K562 (cell line): ENCODE results near the gene AUNIP. TPM values are rescaled to one million over a fixed set of nuclear protein-coding genes. Genes with fewer than 3 reads are reported as not detected.

ENCODE experiments used
- ATAC-seq: fragments of 200-7000 bp; cut with Tn5 transposase; 3 replicates; pipeline ENCODE4 v1.9.1; 2020; ENCODE audit warnings: moderate library complexity
- BruUV-seq: library from RNA; stranded (reverse); fragments of 400-500 nt; replicated peaks from 2 replicates; lab custom pipeline; 2021; lab: Mats Ljungman, UMichigan
- CTCF ChIA-PET: fragments of 300-600 bp; formaldehyde crosslinking; extraction: SDS; loops from one replicate; lab custom pipeline; 2021; ENCODE audit warnings: low intra/inter-chr PET ratio; lab: Yijun Ruan, JAX
- POLR2A ChIA-PET: fragments of 300-600, 350-650 bp; sonication (Branson Sonifier 250); formaldehyde crosslinking; extraction: SDS; loops from one replicate; lab custom pipeline; 2021; ENCODE audit warnings: antibody characterized with exemption, inconsistent platforms; lab: Yijun Ruan, JAX
- DNase-seq, 4 experiments: peaks; one replicate each; pipeline versions ENCODE4 v3.0.0 to v3.0.0-alpha.2; 2011 to 2018; ENCODE audit warnings: low spot score in 3 of 4, mixed read lengths in 3 of 4; ENCODE audit errors: extremely low read depth in 1 of 4
- FAIRE-seq: peaks from 2 replicates; lab custom pipeline; 2011; peaks lifted over from hg19 to GRCh38; lab: Jason Lieb, UNC
- H2AFZ ChIP-seq: 2 replicates; pipeline ENCODE4 v1.6.0; 2011; ENCODE audit warnings: low read depth, low read length, control low read depth, inconsistent platforms
- H3K27ac ChIP-seq: fragments of 200-600 bp; 3 replicates; pipeline ENCODE4 v1.8.0; 2011; ENCODE audit warnings: low read depth, mild to moderate bottlenecking, control low read depth, inconsistent platforms, low read length, moderate library complexity, mixed read lengths; ENCODE audit errors: extremely low read depth
- H3K27me3 ChIP-seq, 2 experiments: fragments of 300-600 bp in 1 of 2; 2 replicates in 1 of 2; 3 replicates in 1 of 2; pipeline versions ENCODE4 v1.6.0 to v1.8.0; 2011; ENCODE audit warnings: inconsistent platforms in 2 of 2, low read length in 2 of 2, mild to moderate bottlenecking in 1 of 2, mixed read lengths in 1 of 2, moderate library complexity in 1 of 2; ENCODE audit not compliant: control insufficient read depth in 2 of 2, insufficient read depth in 2 of 2
- H3K36me3 ChIP-seq: fragments of 300-600 bp; 3 replicates; pipeline ENCODE4 v1.8.0; 2011; ENCODE audit warnings: mild to moderate bottlenecking, low read length, inconsistent platforms; ENCODE audit not compliant: control insufficient read depth, insufficient read depth
- H3K4me1 ChIP-seq, 2 experiments: fragments of 200-600 bp in 1 of 2; replicated peaks in 1 of 2; 2 replicates in 1 of 2; 3 replicates in 1 of 2; pipeline versions ENCODE4 v1.5.1 to v1.8.0; 2011; ENCODE audit warnings: inconsistent platforms in 2 of 2, low read length in 2 of 2, mild to moderate bottlenecking in 1 of 2, mixed read lengths in 1 of 2, moderate library complexity in 1 of 2; ENCODE audit not compliant: control insufficient read depth in 2 of 2, insufficient read depth in 2 of 2
- H3K4me2 ChIP-seq: 2 replicates; pipeline ENCODE4 v1.6.1; 2011; ENCODE audit warnings: low read length, control low read depth, inconsistent platforms, mixed read lengths; ENCODE audit not compliant: insufficient read depth
- H3K4me3 ChIP-seq: fragments of 200-600 bp; sonication (generic), shearing (Covaris generic); 2 replicates; pipeline ENCODE4 v1.5.1; 2016; ENCODE audit warnings: control low read depth, inconsistent platforms
- H3K79me2 ChIP-seq: fragments of 200-600 bp; 3 replicates; pipeline ENCODE4 v1.8.0; 2011; ENCODE audit warnings: low read length, inconsistent platforms; ENCODE audit not compliant: control insufficient read depth, insufficient read depth
- H3K9ac ChIP-seq, 2 experiments: 2 replicates each; pipeline versions ENCODE4 v1.6.0 to v1.6.1; 2011; ENCODE audit warnings: low read depth in 2 of 2, low read length in 2 of 2, control low read depth in 1 of 2, inconsistent platforms in 1 of 2, mild to moderate bottlenecking in 1 of 2, mixed read lengths in 1 of 2; ENCODE audit not compliant: insufficient read depth in 1 of 2
- H3K9me1 ChIP-seq: one replicate; pipeline ENCODE4 v1.6.0; 2011; ENCODE audit warnings: inconsistent platforms, mild to moderate bottlenecking, low read length, moderate library complexity; ENCODE audit not compliant: control insufficient read depth, insufficient read depth
- H3K9me3 ChIP-seq: replicated peaks from 2 replicates; pipeline ENCODE4 v1.5.1; 2011; ENCODE audit warnings: low read depth, low read length, inconsistent platforms; ENCODE audit not compliant: control insufficient read depth, insufficient read depth
- H4K20me1 ChIP-seq: replicated peaks from 2 replicates; pipeline ENCODE4 v1.6.1; 2011; ENCODE audit warnings: low read length, inconsistent platforms, mixed read lengths; ENCODE audit not compliant: control insufficient read depth, insufficient read depth
- MXI1 ChIP-seq: IDR thresholded peaks from 2 replicates; pipeline ENCODE4 v1.6.1; 2011; ENCODE audit warnings: low read depth, mild to moderate bottlenecking, improper control_type of control experiment, low read length
- RERE ChIP-seq: sonication (generic); formaldehyde crosslinking; IDR thresholded peaks from 2 replicates; pipeline ENCODE4 v1.8.0; 2023; ENCODE audit warnings: missing genetic modification reagents, mild to moderate bottlenecking, borderline replicate concordance
- ZNF324 ChIP-seq: fragments of 250-450 bp; sonication (Bioruptor Pico); IDR thresholded peaks from 2 replicates; pipeline ENCODE4 v1.4.0; 2020; ENCODE audit warnings: mild to moderate bottlenecking
- WGBS: fragments of 100-300 bp; shearing (Covaris generic); methylation state at CpG from one replicate; pipeline ENCODE4 v1.1.6; 2016; ENCODE audit warnings: low coverage, mixed read lengths; ENCODE audit not compliant: insufficient coverage; ENCODE audit errors: missing lambda C conversion rate; 5-methylcytosine and 5-hydroxymethylcytosine counted together
- in situ Hi-C: fragments of 300-500 bp; cut with MboI; formaldehyde crosslinking; loops from 4 replicates; pipeline ENCODE4 v1.15.0; 2018; ENCODE audit warnings: inconsistent platforms, mixed read lengths
- intact Hi-C: fragments of 100-400 bp; cut with micrococcal nuclease; formaldehyde crosslinking; loops from 2 replicates; pipeline ENCODE4 v1.14.2; 2022
- polyA plus RNA-seq, 8 experiments: library from polyadenylated mRNA; depleted of rRNA in 4 of 8; stranded (reverse) in 5 of 8; unstranded in 3 of 8; fragments of >200 nt; fragmentation: Nextera tagmentation in 2 of 8; fragmentation: Illumina TruSeq in 1 of 8; extraction: Ambion mirVana in 2 of 8; extraction: Trizol in 1 of 8; gene quantifications; 2 replicates each; pipeline versions ENCODE4 v1.2.1 to v1.2.3, GENCODE V29; 2011 to 2014; ENCODE audit warnings: inconsistent platforms in 1 of 8, missing spikeins in 1 of 8
- total RNA-seq, 7 experiments: library from RNA; depleted of rRNA in 6 of 7; stranded (reverse); fragments of >200 nt in 6 of 7; fragmentation: Illumina TruSeq in 2 of 7; extraction: Trizol in 2 of 7; gene quantifications; 2 replicates each; pipeline versions ENCODE4 v1.2.1 to v1.2.3, GENCODE V29; 2011 to 2021; ENCODE audit warnings: low replicate concordance in 1 of 7

Gene AUNIP
- total and polyA plus RNA-seq, 9 of the 15 experiments (the other 6 are each of a cell fraction or from before 2014, with no cell fraction given) = 12.1 to 53.8 (median 47.1) TPM

- Histone ChIP-seq H3K9me1 (peaks cover 9% of the 10 kb centered on the region), H3K4me2 (peak overlapping the region; percentile 79; the same call in 1 of the 2 replicates), H3K4me1 (peaks cover 13 to 24% of the 10 kb centered on the region in 2 experiments; a peak in 4 of 5 replicates), H3K27ac (no peak overlapping the region), H3K27me3 (no peaks in the 10 kb centered on the region), H4K20me1 (peaks cover 25% of the 10 kb centered on the region), H3K4me3 (peak overlapping the region; percentile 78; the same call in 1 of the 2 replicates), H3K9me3 (no peaks in the 10 kb centered on the region), H3K9ac (peak overlapping the region; percentile 46 to 70; a peak in 3 of 4 replicates), H3K36me3 (peaks cover 58% of the 10 kb centered on the region), H2AFZ (no peak overlapping the region), H3K79me2 (peaks cover 62% of the 10 kb centered on the region)
- ATAC-seq = no peak
- TF ChIP-seq MXI1 = 0 out of 2 replicates have a peak, but pooled peaks have one; percentile 3
- TF ChIP-seq RERE (CRISPR knock-in tag) = 0 out of 2 replicates have a peak, but pooled peaks have one; percentile 55
- no peak for TF ChIP-seq ZNF324 (CRISPR knock-in tag)
- intact Hi-C loops (no loop called here), in situ Hi-C loops (no loop called here)
- WGBS = 54% methylated on average over 3 of the region's 3 CpGs
- no TSS peak for BruUV-seq
- ChIA-PET POLR2A (interaction anchor here (0.7 to 4.6 kb wide), 14 partner anchors 8 to 99 kb away, joined by 3 to 33 read pairs (median 5); partner anchors contain the start of genes PAFAH2 and PAQR7), CTCF (interaction anchor here (1.4 to 2.7 kb wide), 2 partner anchors 9 to 94 kb away, joined by 3 to 19 read pairs; partner anchors contain the start of gene PAFAH2)
- FAIRE-seq = no peak
- DNase-seq = no peak
Observed at GRCh38 chr1:25903986-25904385, 44.7 kb upstream of the AUNIP start.
